ENCODE data around the gene SEC31B.

The SEC31B gene

GRCh38 chr10:100529475-100530298, 10.0 kb upstream of the SEC31B start, which contains the start of gene NDUFB8:
NDUFB8 (minus strand) TSS chr10:100529871; CDS start chr10:100529851, 20 bp downstream.
- DNase-seq (ENCODE audit: low read depth in 2 of 2, low spot score in 1 of 2), result peak; percentile 72 to 74

- no peak for DNase-seq (ENCODE audit: low read depth in 2 of 2, low spot score in 1 of 2)
These were observed 9.3 kb upstream of the SEC31B start for GRCh38 chr10:100528921-100529474.

- DNase-seq (ENCODE audit: low read depth in 2 of 2, low spot score in 1 of 2), result no peak
These were observed 8.6 kb upstream of the SEC31B start for GRCh38 chr10:100528123-100528886.

GRCh38 chr10:100524638-100525037, 5.0 kb upstream of the SEC31B start:
- no peak for DNase-seq (ENCODE audit: low read depth in 2 of 2, low spot score in 1 of 2)

- no peak for DNase-seq (ENCODE audit: low read depth in 2 of 2, low spot score in 1 of 2)
These were observed 4.5 kb upstream of the SEC31B start for GRCh38 chr10:100524206-100524605.

- no peak for DNase-seq (ENCODE audit: low read depth in 2 of 2, low spot score in 1 of 2)
These were observed 3.3 kb upstream of the SEC31B start for GRCh38 chr10:100522945-100523344.

GRCh38 chr10:100522107-100522801, 2.6 kb upstream of the SEC31B start:
- no peak for DNase-seq (ENCODE audit: low read depth in 2 of 2, low spot score in 1 of 2)

GRCh38 chr10:100520811-100521210, 1.1 kb upstream of the SEC31B start:
- no peak for DNase-seq (ENCODE audit: low read depth in 2 of 2, low spot score in 1 of 2)

GRCh38 chr10:100518761-100519241, 860 bp downstream of the SEC31B start:
- DNase-seq (ENCODE audit: low read depth in 2 of 2, low spot score in 1 of 2), result peak in 1 of 2 donors; percentile 42

GRCh38 chr10:100516847-100517246, 2.8 kb downstream of the SEC31B start:
- DNase-seq (ENCODE audit: low read depth in 2 of 2, low spot score in 1 of 2), result no peak

GRCh38 chr10:100515612-100516011, 4.0 kb downstream of the SEC31B start:
- no peak for DNase-seq (ENCODE audit: low read depth in 2 of 2, low spot score in 1 of 2)

- DNase-seq (ENCODE audit: low read depth in 2 of 2, low spot score in 1 of 2), result peak; percentile 26 to 56
These were observed 8.9 kb downstream of the SEC31B start for GRCh38 chr10:100510533-100511308.

- DNase-seq (ENCODE audit: low read depth in 2 of 2, low spot score in 1 of 2), result peak in 1 of 2 donors; percentile 42
These were observed 10.3 kb downstream of the SEC31B start for GRCh38 chr10:100509241-100509840.

GRCh38 chr10:100508691-100509150, 10.9 kb downstream of the SEC31B start:
- DNase-seq (ENCODE audit: low read depth in 2 of 2, low spot score in 1 of 2), result no peak

- DNase-seq (ENCODE audit: low read depth in 2 of 2, low spot score in 1 of 2), result no peak
These were observed 11.4 kb downstream of the SEC31B start for GRCh38 chr10:100508266-100508665.

- DNase-seq (ENCODE audit: low read depth in 2 of 2, low spot score in 1 of 2), result no peak
These were observed 12.3 kb downstream of the SEC31B start for GRCh38 chr10:100507357-100507732.

GRCh38 chr10:100506596-100507356, 12.9 kb downstream of the SEC31B start:
- DNase-seq (ENCODE audit: low read depth in 2 of 2, low spot score in 1 of 2), result no peak

- no peak for DNase-seq (ENCODE audit: low read depth in 2 of 2, low spot score in 1 of 2)
These were observed 14.5 kb downstream of the SEC31B start for GRCh38 chr10:100505164-100505563.

- no peak for DNase-seq (ENCODE audit: low read depth in 2 of 2, low spot score in 1 of 2)
These were observed 15.6 kb downstream of the SEC31B start for GRCh38 chr10:100504096-100504495.

All from stimulated activated CD8-positive, alpha-beta memory T cell treated with anti-CD3 and anti-CD28 coated beads, Interleukin-4, amount 100 ng/mL, for 4 hours (primary cell).